GM18526 (cell line): ENCODE measurements around the gene CACNA1H.

Source experiments
- POLR2A ChIP-seq: IDR thresholded peaks from 3 replicates; pipeline ENCODE4 v1.6.1; 2011; ENCODE audit not compliant: insufficient read length; ENCODE audit errors: extremely low read depth

CACNA1H gene

DNA sequence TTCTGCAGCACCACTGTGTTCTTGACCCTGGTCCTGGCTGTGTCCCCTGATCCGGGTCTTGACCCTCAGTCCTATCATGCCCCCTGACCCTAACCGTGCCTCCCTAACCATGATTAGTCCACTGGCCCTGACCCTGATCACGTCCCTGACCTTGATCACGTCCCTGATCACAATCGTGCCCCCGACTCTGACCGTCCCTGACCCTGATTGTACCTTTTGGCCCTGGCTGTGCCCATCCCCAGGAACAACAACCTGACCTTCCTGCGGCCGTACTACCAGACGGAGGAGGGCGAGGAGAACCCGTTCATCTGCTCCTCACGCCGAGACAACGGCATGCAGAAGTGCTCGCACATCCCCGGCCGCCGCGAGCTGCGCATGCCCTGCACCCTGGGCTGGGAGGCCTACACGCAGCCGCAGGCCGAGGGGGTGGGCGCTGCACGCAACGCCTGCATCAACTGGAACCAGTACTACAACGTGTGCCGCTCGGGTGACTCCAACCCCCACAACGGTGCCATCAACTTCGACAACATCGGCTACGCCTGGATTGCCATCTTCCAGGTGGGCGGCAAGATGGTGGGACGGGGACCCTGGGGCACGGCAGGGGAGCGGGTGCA is 47.2 kb downstream of the CACNA1H start:
- no peak for TF ChIP-seq POLR2A

DNA sequence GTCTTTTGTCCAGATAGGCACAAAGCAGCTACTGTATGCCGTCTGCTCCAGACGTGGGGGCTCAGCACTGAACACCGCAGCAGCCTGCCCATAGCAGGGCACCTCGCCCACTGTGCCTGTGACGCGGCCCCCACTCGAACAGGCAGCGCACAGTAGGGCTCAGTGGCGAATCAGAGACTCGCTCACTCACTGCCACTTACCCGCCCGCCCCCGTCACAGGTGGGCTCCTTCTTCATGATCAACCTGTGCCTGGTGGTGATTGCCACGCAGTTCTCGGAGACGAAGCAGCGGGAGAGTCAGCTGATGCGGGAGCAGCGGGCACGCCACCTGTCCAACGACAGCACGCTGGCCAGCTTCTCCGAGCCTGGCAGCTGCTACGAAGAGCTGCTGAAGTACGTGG is 48.5 kb downstream of the CACNA1H start:
- no peak for TF ChIP-seq POLR2A

DNA sequence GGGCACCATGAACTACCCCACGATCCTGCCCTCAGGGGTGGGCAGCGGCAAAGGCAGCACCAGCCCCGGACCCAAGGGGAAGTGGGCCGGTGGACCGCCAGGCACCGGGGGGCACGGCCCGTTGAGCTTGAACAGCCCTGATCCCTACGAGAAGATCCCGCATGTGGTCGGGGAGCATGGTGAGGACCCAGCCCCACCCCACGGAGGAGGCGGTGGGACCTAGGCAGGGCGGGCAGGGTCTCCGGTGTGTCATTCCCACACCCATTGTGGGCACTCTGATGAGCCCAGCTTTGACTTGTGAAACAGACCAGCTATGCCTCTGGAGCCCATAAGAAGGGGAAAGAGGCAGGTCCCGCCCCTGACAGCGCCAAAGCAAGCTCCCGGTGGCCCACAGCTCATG is 49.4 kb downstream of the CACNA1H start:
- TF ChIP-seq POLR2A: no peak

DNA sequence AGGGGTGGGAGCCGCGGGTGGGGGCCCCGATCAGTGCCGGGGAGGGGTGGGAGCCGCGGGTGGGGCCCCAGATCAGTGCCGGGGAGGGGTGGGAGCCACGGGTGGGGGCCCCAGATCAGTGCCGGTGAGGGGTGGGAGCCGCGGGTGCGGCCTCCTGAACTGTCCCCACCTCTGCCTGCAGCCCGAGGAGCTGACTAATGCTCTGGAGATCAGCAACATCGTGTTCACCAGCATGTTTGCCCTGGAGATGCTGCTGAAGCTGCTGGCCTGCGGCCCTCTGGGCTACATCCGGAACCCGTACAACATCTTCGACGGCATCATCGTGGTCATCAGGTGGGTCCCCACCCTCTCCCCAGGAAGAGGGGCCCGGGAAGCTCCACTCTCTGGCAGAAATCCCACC is 52.0 kb downstream of the CACNA1H start:
- no peak for TF ChIP-seq POLR2A

DNA sequence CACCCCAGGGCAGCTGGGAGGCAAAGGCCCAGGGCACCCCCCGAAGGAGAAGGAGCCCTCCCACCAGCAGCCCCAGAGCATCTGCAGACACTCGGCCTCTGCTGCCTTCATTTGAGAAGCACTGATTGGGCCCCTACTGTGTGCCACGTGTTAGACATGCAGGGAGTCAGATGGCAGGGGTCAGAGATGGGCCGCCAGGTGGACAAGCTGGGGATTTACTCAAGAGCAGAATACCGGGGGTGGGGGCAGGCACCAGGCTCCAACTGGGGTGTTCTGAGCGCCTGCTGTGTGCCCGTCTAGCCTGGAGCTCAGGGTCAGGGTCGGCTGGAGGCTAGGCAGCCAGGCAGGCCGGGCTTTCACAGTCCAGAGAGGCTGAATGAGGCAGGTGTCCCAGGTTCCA is 53.4 kb downstream of the CACNA1H start:
- no peak for TF ChIP-seq POLR2A

DNA sequence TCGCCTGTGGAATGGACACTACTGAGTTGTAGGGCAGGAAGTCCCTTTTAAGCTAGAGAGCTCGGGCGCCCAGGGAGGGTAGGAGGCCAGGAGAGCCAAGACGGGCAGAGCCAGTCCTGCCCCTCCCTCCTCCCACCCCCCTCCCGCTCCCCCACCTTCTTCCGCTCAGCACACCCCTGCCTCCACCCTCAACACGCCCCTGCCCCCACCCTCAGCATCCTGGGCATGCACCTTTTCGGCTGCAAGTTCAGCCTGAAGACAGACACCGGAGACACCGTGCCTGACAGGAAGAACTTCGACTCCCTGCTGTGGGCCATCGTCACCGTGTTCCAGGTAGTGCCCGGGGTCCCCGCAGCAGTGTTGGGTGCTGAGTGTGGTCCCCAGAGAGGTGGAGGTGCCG is 53.9 kb downstream of the CACNA1H start:
- no peak for TF ChIP-seq POLR2A

DNA sequence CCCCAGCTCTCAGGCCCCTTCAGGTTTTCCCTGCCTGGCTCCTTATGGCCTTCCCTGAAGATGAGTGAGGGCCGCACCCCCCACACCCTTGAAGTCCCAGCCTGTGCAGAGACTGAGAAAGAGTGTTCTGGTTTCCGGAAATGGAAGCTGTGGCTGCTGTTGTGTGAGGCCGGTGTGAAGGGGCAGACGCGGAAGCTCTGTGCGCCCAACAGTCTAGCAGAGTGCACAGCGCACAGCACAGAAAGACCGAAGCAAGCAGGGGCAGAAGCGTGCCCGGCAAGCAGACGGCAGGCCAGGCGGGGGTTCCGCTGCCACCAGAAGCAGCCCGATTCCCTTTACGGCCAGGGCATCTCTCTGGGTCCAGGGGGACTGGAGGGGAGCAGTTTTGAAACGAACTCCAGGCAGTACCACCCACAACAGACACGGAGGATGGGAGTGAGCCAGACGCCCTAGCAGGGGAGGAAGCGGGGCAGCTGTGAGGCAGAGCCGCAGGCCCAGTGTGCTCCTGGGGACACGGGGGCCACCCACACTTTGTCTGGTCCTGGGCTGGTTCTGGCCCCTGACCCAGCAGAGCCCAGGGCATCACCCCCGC is 55.4 kb downstream of the CACNA1H start:
- TF ChIP-seq POLR2A: no peak

DNA sequence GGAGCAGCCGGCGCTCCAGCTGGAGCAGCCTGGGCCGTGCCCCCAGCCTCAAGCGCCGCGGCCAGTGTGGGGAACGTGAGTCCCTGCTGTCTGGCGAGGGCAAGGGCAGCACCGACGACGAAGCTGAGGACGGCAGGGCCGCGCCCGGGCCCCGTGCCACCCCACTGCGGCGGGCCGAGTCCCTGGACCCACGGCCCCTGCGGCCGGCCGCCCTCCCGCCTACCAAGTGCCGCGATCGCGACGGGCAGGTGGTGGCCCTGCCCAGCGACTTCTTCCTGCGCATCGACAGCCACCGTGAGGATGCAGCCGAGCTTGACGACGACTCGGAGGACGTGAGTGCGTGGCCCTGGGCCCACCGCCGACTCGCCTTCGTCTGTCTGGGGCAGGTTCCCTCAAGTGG is 56.2 kb downstream of the CACNA1H start:
- no peak for TF ChIP-seq POLR2A

DNA sequence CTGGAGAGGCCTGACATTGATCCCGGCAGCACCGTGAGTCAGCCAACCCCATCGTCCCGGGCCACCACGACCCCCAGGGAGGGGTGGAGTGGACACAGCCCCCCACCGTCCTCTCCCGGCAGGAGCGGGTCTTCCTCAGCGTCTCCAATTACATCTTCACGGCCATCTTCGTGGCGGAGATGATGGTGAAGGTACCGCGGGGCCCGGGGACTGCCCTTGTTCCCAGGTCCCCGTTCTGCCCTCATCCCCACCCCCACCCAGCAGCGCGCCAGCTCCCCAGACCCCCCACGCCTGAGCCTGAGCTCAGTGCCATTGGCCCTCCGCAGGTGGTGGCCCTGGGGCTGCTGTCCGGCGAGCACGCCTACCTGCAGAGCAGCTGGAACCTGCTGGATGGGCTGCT is 57.6 kb downstream of the CACNA1H start:
- TF ChIP-seq POLR2A: no peak

DNA sequence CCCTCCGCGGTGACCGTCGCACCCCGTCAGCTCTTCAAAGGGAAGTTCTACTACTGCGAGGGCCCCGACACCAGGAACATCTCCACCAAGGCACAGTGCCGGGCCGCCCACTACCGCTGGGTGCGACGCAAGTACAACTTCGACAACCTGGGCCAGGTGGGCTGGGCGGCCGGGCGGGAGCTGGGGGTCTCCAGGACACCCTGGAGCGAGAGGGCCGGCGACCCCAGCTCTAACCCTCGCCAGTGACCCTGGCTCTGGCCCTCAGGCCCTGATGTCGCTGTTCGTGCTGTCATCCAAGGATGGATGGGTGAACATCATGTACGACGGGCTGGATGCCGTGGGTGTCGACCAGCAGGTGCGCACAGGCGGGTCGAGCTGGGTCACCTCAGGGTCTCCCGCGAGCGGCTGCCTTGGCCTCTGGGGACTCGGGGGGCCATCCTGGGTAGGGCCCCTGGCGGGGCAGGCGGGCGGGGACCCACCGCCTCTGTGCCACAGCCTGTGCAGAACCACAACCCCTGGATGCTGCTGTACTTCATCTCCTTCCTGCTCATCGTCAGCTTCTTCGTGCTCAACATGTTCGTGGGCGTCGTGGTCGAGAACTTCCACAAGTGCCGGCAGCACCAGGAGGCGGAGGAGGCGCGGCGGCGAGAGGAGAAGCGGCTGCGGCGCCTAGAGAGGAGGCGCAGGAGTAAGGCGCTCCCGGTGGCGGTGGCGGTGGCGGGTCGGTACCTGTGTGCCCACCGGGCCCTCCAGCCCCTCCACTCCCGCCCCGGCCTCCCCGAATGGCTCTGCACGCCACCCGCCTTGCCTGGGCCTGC is 58.8 kb downstream of the CACNA1H start:
- no peak for TF ChIP-seq POLR2A

DNA sequence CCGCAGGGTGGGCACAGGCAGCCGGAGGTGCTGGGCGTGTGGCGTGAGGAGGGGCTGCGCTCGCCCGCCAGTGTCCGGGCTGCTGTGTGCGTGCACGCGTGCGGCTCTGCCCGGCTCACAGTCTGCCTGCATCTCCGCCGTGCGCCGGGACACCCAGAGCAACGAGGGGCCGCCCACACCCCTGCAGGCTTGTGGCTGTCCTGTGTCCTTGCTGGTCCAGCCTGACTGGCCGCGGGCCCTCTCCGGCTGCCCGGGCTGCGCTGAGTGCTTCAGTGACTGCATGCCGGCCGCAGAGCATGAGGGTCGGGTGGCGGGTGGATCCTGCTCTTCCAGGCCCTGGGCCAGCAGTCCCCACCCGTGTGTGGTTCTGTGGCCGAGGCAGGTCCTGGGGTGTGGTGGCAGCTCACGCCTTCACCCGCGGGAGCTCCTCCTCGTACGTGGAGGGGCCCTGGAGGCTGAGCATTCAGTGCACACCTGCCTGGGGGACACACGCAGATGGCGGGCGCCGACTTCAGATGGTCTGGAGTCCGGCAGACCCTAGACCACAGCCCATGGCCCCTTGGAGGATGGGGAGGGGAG is 59.8 kb downstream of the CACNA1H start:
- TF ChIP-seq POLR2A: no peak

DNA sequence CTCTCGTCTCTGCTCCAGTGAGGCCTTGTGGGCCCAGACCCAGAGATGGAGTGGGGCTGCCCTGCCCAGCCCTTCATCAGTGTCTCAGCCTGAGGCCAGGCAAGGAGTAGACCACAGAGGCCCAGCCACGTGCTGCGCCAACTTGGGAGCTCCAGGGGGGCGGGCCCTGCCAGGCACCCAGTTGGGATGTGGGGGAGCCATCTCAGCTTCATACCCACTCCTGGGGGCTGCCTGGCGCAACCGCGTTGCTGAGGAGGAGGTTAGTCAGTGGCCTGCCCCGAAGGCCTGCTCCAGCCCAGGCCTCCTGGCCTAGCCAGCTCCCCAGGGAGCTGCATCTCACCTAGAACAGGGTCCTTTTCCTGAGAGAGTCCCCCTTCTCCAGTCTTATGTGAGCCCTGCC is 60.3 kb downstream of the CACNA1H start:
- no peak for TF ChIP-seq POLR2A

DNA sequence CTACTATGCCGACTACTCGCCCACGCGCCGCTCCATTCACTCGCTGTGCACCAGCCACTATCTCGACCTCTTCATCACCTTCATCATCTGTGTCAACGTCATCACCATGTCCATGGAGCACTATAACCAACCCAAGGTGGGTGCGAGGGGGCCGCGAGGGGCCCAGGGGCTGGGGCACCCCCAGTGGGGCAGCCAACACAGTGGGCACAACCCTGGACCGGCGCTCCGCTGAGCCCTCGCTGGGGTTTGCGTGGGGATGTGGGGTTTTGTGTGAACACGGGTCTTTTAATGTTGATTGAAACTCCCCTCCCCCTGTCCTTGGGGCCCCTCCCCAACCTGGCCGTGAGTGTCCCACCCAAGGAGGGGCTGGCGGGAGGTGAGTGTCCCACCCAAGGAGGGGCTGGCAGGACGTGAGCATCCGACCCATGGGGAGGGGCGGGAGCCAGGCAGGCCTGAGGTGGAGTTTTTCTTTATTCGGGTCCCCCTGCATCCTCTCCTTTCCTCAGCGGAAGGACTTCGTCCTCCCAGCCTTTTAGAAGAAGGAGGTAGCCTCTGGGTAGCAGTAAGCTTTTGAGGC is 61.0 kb downstream of the CACNA1H start:
- TF ChIP-seq POLR2A: no peak

DNA sequence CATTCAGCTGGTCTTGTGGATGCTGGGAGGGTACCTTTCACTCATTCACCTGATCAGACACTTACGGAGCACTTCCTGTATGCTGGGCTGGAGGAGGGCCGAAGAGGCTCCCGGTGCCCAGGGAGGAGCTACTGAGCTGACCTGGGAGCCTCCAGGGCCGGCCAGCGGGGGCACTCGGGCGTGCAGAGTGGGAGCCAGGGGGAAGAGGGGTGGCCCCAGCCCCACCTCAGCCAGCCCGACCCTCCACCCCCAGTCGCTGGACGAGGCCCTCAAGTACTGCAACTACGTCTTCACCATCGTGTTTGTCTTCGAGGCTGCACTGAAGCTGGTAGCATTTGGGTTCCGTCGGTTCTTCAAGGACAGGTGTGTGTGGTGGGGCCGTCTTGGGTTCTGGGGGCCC is 61.8 kb downstream of the CACNA1H start:
- no peak for TF ChIP-seq POLR2A

DNA sequence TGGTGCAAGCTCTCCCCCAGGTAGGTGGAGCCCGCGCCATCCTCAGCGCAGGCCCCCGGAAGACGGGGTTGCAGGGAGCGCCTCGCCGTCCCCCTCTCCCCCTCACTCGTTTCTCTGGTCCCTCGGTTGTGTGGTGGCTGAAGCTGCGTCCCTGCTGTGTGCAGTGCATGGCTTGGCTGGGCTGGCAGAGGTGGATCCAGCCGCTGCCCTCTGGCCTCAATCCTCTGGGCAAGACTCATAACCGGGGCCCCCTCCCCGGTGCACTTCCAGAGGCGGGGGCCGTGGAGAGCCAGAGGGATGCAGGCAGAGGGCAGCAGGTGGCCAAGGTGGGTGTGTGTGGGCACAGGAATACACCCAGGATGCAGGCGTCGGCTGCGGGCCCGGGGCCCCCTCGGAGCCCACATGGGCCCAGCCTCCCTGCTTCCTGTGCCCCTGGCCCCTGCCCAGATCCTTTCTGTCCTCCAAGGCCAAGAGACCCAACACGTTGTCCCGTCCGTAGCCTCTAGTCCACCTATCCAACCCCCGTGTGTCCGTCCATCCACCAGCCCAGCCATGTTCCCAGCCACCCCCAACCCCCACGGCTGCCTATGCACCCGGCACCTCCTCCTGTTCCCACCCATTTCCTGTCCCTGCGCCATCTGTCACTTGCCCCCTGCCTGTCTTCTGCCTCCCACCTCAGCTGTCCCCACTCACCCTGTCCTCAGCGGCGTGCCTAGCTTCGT is 62.8 kb downstream of the CACNA1H start:
- no peak for TF ChIP-seq POLR2A
